ENCODE data around the gene TRIM47. TPM values are rescaled to one million over a fixed set of nuclear protein-coding genes. Genes with fewer than 3 reads are reported as not detected.
"Not testable (repeated sequence)": the region's sequence is repeated elsewhere in the genome, so short reads cannot be mapped to it uniquely, and the experiment has no call there.

TRIM47 gene
- total RNA-seq, 2 donors from 2014 or later: 21.3 to 62.9 TPM

- no peak for DNase-seq (ENCODE audit: low spot score)
- intact Hi-C loops (cut with DNase I): loop anchor here (5.0 kb wide), 1 partner anchor 87 kb away; no protein-coding TSS in a partner anchor
- H3K9me3 ChIP-seq: no peaks in the 10 kb centered on the region
- no peaks in the 10 kb centered on the region for H3K27me3 ChIP-seq (replicated peaks; ENCODE audit: insufficient read depth)
- 91% methylated on average over 38 of the region's 38 CpGs for WGBS
- TF ChIP-seq POLR2A (IDR thresholded peaks at IDR 0.05) (no peak), CTCF (IDR thresholded peaks at IDR 0.05) (no peak), POLR2AphosphoS5 (IDR thresholded peaks at IDR 0.05) (no peak)
- H3K27ac ChIP-seq: peak overlapping the region; percentile 91
- peaks cover 28% of the 10 kb centered on the region for H3K4me1 ChIP-seq (replicated peaks)
- H3K36me3 ChIP-seq: no peaks in the 10 kb centered on the region
- no peak overlapping the region for H3K4me3 ChIP-seq
Measured at GRCh38 chr17:75874323-75875181, 3.8 kb downstream of the TRIM47 start.

GRCh38 chr17:75873587-75874322 is 4.6 kb downstream of the TRIM47 start:
- DNase-seq (ENCODE audit: low spot score): no peak
- Histone ChIP-seq H3K4me1 (replicated peaks) (peaks cover 28% of the 10 kb centered on the region), H3K9me3 (no peaks in the 10 kb centered on the region), H3K27me3 (replicated peaks; ENCODE audit: insufficient read depth) (no peaks in the 10 kb centered on the region), H3K4me3 (no peak overlapping the region), H3K36me3 (no peaks in the 10 kb centered on the region), H3K27ac (peak overlapping the region; percentile 83)
- 72% methylated on average over 11 of the region's 11 CpGs for WGBS
- TF ChIP-seq CTCF (IDR thresholded peaks at IDR 0.05): no peak
- no peak for TF ChIP-seq POLR2A (IDR thresholded peaks at IDR 0.05)
- TF ChIP-seq POLR2AphosphoS5 (IDR thresholded peaks at IDR 0.05): no peak
- intact Hi-C loops (cut with DNase I): loop anchor here (2.0 kb wide), 1 partner anchor 19 kb away; the partner anchor contains the start of gene WBP2

GRCh38 chr17:75872434-75873351 is 5.7 kb downstream of the TRIM47 start:
- peak; percentile 76 for DNase-seq (ENCODE audit: low spot score)
- no peaks in the 10 kb centered on the region for H3K36me3 ChIP-seq
- intact Hi-C loops (cut with DNase I): loop anchor here (2.0 kb wide), 1 partner anchor 18 kb away; the partner anchor contains the start of gene WBP2
- H3K27ac ChIP-seq: peak overlapping the region; percentile 83
- H3K9me3 ChIP-seq: no peaks in the 10 kb centered on the region
- 40% methylated on average over 13 of the region's 13 CpGs for WGBS
- H3K27me3 ChIP-seq (replicated peaks; ENCODE audit: insufficient read depth): no peaks in the 10 kb centered on the region
- peaks cover 28% of the 10 kb centered on the region for H3K4me1 ChIP-seq (replicated peaks)
- TF ChIP-seq POLR2AphosphoS5 (IDR thresholded peaks at IDR 0.05) (peak; percentile 77), CTCF (IDR thresholded peaks at IDR 0.05) (peak in 1 of 4 experiments; percentile 4), POLR2A (IDR thresholded peaks at IDR 0.05) (peak; percentile 31)
- H3K4me3 ChIP-seq: no peak overlapping the region

- intact Hi-C loops (cut with DNase I); H3K9me3 ChIP-seq; H3K4me3 ChIP-seq; H3K36me3 ChIP-seq; H3K27me3 ChIP-seq (replicated peaks; ENCODE audit: insufficient read depth); DNase-seq (ENCODE audit: low spot score): not testable (repeated sequence)
- Histone ChIP-seq H3K4me1 (replicated peaks) (peaks cover 11% of the 10 kb centered on the region), H3K27ac (peak overlapping the region; percentile 57 to 74)
- 75% methylated on average over 10 of the region's 10 CpGs for WGBS
Measured at GRCh38 chr17:75870228-75870627, 8.2 kb downstream of the TRIM47 start.

Data from prostate gland (tissue), 2 donors.